Endothelial cell of umbilical vein (primary cell): ENCODE results near the gene PRDX3. TPM values are rescaled to one million over a fixed set of nuclear protein-coding genes. Genes with fewer than 3 reads are reported as not detected.

Experiments used
- BruUV-seq: library from RNA; stranded (reverse); fragments of 400-500 nt; replicated peaks from 2 replicates; lab custom pipeline; 2021; lab: Mats Ljungman, UMichigan
- CTCF ChIA-PET: fragments of 300-600, 350-600 bp; sonication (Branson Sonifier 250); formaldehyde crosslinking; loops from one replicate; lab custom pipeline; 2021; ENCODE audit warnings: antibody characterized with exemption, inconsistent platforms; lab: Charles Lee
- POLR2A ChIA-PET: fragments of 300-600, 350-600 bp; sonication (Branson Sonifier 250); formaldehyde crosslinking; loops from one replicate; lab custom pipeline; 2021; ENCODE audit warnings: antibody characterized with exemption, inconsistent platforms; lab: Charles Lee
- DNase-seq: peaks from one replicate; pipeline ENCODE4 v3.0.0-alpha.2; 2011; ENCODE audit warnings: low read depth, low spot score
- FAIRE-seq: peaks from 2 replicates; lab custom pipeline; 2011; peaks lifted over from hg19 to GRCh38; lab: Jason Lieb, UNC
- H2AFZ ChIP-seq: 2 replicates; pipeline ENCODE4 v1.6.0; 2012; ENCODE audit warnings: low read depth, low read length, control low read depth, inconsistent platforms
- H3K27ac ChIP-seq: 2 replicates; pipeline ENCODE4 v1.5.1; 2011; ENCODE audit warnings: low read depth, mild to moderate bottlenecking, control low read depth, low read length, moderate library complexity; ENCODE audit not compliant: insufficient read depth
- H3K27me3 ChIP-seq, 2 experiments: 2 replicates each; pipeline versions ENCODE4 v1.6.0 to v1.6.1; 2011; ENCODE audit warnings: low read length in 2 of 2, mixed read lengths in 1 of 2; ENCODE audit not compliant: control insufficient read depth in 2 of 2, insufficient read depth in 2 of 2
- H3K36me3 ChIP-seq, 2 experiments: 2 replicates in 1 of 2; 3 replicates in 1 of 2; pipeline ENCODE4 v1.5.1; 2011; ENCODE audit warnings: low read length in 2 of 2, mild to moderate bottlenecking in 1 of 2, moderate library complexity in 1 of 2; ENCODE audit not compliant: control insufficient read depth in 2 of 2, insufficient read depth in 2 of 2; ENCODE audit errors: extremely low read depth in 1 of 2
- H3K4me1 ChIP-seq: 3 replicates; pipeline ENCODE4 v1.5.1; 2011; ENCODE audit warnings: mild to moderate bottlenecking, low read length; ENCODE audit not compliant: control insufficient read depth, insufficient read depth; ENCODE audit errors: extremely low read depth
- H3K4me2 ChIP-seq: 2 replicates; pipeline ENCODE4 v1.6.1; 2011; ENCODE audit warnings: low read length, control low read depth, mixed read lengths; ENCODE audit not compliant: insufficient read depth
- H3K4me3 ChIP-seq, 3 experiments: fragments of 200-600 bp in 1 of 3; sonication (generic), shearing (Covaris generic) in 1 of 3; replicated peaks in 1 of 3; 2 replicates each; pipeline ENCODE4 v1.5.1; 2011 to 2016; ENCODE audit warnings: control low read depth in 3 of 3, low read length in 3 of 3, mild to moderate bottlenecking in 2 of 3, inconsistent platforms in 1 of 3, low read depth in 1 of 3, moderate library complexity in 1 of 3; ENCODE audit not compliant: insufficient read depth in 1 of 3
- H3K79me2 ChIP-seq: 2 replicates; pipeline ENCODE4 v1.6.0; 2012; ENCODE audit warnings: low read length, inconsistent platforms; ENCODE audit not compliant: control insufficient read depth, insufficient read depth
- H3K9ac ChIP-seq: replicated peaks from 2 replicates; pipeline ENCODE3; 2011; ENCODE audit warnings: low read length, control low read depth; ENCODE audit not compliant: insufficient read depth; ENCODE audit errors: extremely low read depth
- H3K9me1 ChIP-seq: replicated peaks from 3 replicates; pipeline ENCODE4 v1.6.0; 2011; ENCODE audit warnings: mild to moderate bottlenecking, low read length; ENCODE audit not compliant: control insufficient read depth, insufficient read depth; ENCODE audit errors: extremely low read depth
- H3K9me3 ChIP-seq: replicated peaks from 2 replicates; pipeline ENCODE4 v1.5.1; 2012; ENCODE audit warnings: low read length, inconsistent platforms; ENCODE audit not compliant: control insufficient read depth, insufficient read depth
- H4K20me1 ChIP-seq: replicated peaks from 2 replicates; pipeline ENCODE3; 2011; ENCODE audit warnings: mild to moderate bottlenecking, low read length; ENCODE audit not compliant: control insufficient read depth, insufficient read depth; ENCODE audit errors: extremely low read depth
- CTCF ChIP-seq, 2 donors: IDR thresholded peaks; 1 replicate in 1 of 2; 2 replicates in 1 of 2; pipeline ENCODE4 v1.5.1; 2011; ENCODE audit warnings: low read length in 2 of 2, mild to moderate bottlenecking in 2 of 2, moderate library complexity in 2 of 2, control low read depth in 1 of 2, inconsistent platforms in 1 of 2, low read depth in 1 of 2; ENCODE audit not compliant: insufficient read depth in 1 of 2; ENCODE audit errors: extremely low read depth in 1 of 2
- EZH2 ChIP-seq: IDR thresholded peaks from 2 replicates; pipeline ENCODE4 v1.6.1; 2012; ENCODE audit warnings: borderline replicate concordance, low read depth, mild to moderate bottlenecking, moderate library complexity, low read length, inconsistent platforms; ENCODE audit not compliant: severe bottlenecking
- FOS ChIP-seq: IDR thresholded peaks from 2 replicates; pipeline ENCODE4 v1.6.1; 2011; ENCODE audit warnings: mild to moderate bottlenecking, low read length, moderate library complexity, borderline replicate concordance; ENCODE audit not compliant: insufficient read depth
- GATA2 ChIP-seq: IDR thresholded peaks from 2 replicates; pipeline ENCODE4 v1.7.0; 2011; ENCODE audit warnings: low read depth, mild to moderate bottlenecking, moderate library complexity, mixed read lengths, low read length; ENCODE audit not compliant: insufficient read length, insufficient read depth
- JUN ChIP-seq: IDR thresholded peaks from 2 replicates; pipeline ENCODE4 v1.6.1; 2011; ENCODE audit warnings: borderline replicate concordance, low read depth; ENCODE audit not compliant: insufficient read length, insufficient read depth
- MAX ChIP-seq: IDR thresholded peaks from 2 replicates; pipeline ENCODE4 v1.6.1; 2011; ENCODE audit not compliant: insufficient read depth, insufficient read length
- MYC ChIP-seq: IDR thresholded peaks from one replicate; pipeline ENCODE4 v1.6.1; 2011; ENCODE audit warnings: mild to moderate bottlenecking, low read depth, low read length
- POLR2A ChIP-seq: IDR thresholded peaks from 2 replicates; pipeline ENCODE4 v1.6.1; 2012; ENCODE audit warnings: low read depth, mild to moderate bottlenecking, control low read depth, low read length
- POLR2AphosphoS5 ChIP-seq: IDR thresholded peaks from 2 replicates; pipeline ENCODE4 v1.6.1; 2012; ENCODE audit warnings: low read depth, mild to moderate bottlenecking, control low read depth, low read length, moderate library complexity; ENCODE audit not compliant: insufficient read depth
- dilution Hi-C: fragments of 300-500 bp; cut with MboI; formaldehyde crosslinking; loops from one replicate; pipeline ENCODE4 v1.15.0; 2019; ENCODE audit warnings: low sequenced_read_pairs; ENCODE audit not compliant: extremely low pct_ligation_motif_present
- intact Hi-C: fragments of 100-400 bp; cut with micrococcal nuclease; formaldehyde crosslinking; loops from one replicate; pipeline ENCODE4 v1.10.0; 2022
- polyA plus RNA-seq, 4 experiments: library from polyadenylated mRNA; depleted of rRNA in 3 of 4; stranded (reverse) in 3 of 4; unstranded in 1 of 4; fragments of >200 nt; gene quantifications; 2 replicates each; pipeline versions ENCODE4 v1.2.1 to v1.2.3, GENCODE V29; 2011 to 2012; ENCODE audit warnings: missing spikeins in 1 of 4
- total RNA-seq: library from RNA; stranded (reverse); gene quantifications from 2 replicates; pipeline ENCODE4 v1.2.3, GENCODE V29; 2021

Gene PRDX3
- total and polyA plus RNA-seq, 2 donors (not counting 3 experiments of a cell fraction or from before 2014, with no cell fraction given), result 123 to 124 TPM

- Histone ChIP-seq H3K9ac (no peak overlapping the region), H3K4me2 (no peak overlapping the region), H3K27me3 (no peaks in the 10 kb centered on the region), H3K9me1 (no peaks in the 10 kb centered on the region), H3K27ac (no peak overlapping the region), H2AFZ (no peak overlapping the region), H3K9me3 (no peaks in the 10 kb centered on the region), H3K36me3 (no peaks in the 10 kb centered on the region), H4K20me1 (no peaks in the 10 kb centered on the region), H3K79me2 (no peaks in the 10 kb centered on the region), H3K4me3 (no peak overlapping the region), H3K4me1 (peaks cover 38% of the 10 kb centered on the region)
- intact Hi-C loops, result loop anchor here (10.0 kb wide), 1 partner anchor 454 kb away; the partner anchor contains the start of gene BAG3
- DNase-seq (no peak), FAIRE-seq (no peak)
- dilution Hi-C loops, result no loop called here
- ChIA-PET CTCF (interaction anchor here (1.1 to 6.6 kb wide), 4 partner anchors 245 to 401 kb away, joined by 5 to 245 read pairs (median 48); partner anchors contain the start of gene RGS10), POLR2A (no interaction called here)
- no peak for TF ChIP-seq JUN
- no peak for TF ChIP-seq CTCF (IDR thresholded peaks at IDR 0.05; ENCODE audit: extremely low read depth in 1 of 2, insufficient read depth in 1 of 2, low read depth in 1 of 2, low read length in 2 of 2)
- TF ChIP-seq MAX, result no peak
- TF ChIP-seq POLR2AphosphoS5, result no peak
- no peak for TF ChIP-seq EZH2
- no peak for TF ChIP-seq GATA2
- TF ChIP-seq FOS, result no peak
- no peak for TF ChIP-seq MYC
- TF ChIP-seq POLR2A, result no peak
- no TSS peak for BruUV-seq
Measured at GRCh38 chr10:119201233-119201632, 22.6 kb upstream of the PRDX3 start.
